Panc1 (cell line): Measurements from ENCODE around the gene ULBP3. TPM values are rescaled to one million over a fixed set of nuclear protein-coding genes. Genes with fewer than 3 reads are reported as not detected.

Source experiments
- ATAC-seq: fragments of 200-7000 bp; cut with Tn5 transposase; 2 replicates; pipeline ENCODE4 v1.9.1; 2020; ENCODE audit warnings: mild to moderate bottlenecking, moderate library complexity
- BruUV-seq: library from RNA; stranded (reverse); fragments of 400-500 nt; replicated peaks from 2 replicates; lab custom pipeline; 2021; lab: Mats Ljungman, UMichigan
- CTCF ChIA-PET: fragments of 300-600 bp; sonication (Branson Sonifier 250); formaldehyde crosslinking; loops from one replicate; lab custom pipeline; 2022; ENCODE audit warnings: antibody characterized with exemption; lab: Charles Lee
- POLR2A ChIA-PET: fragments of 300-600 bp; sonication (Branson Sonifier 250); formaldehyde crosslinking; loops from one replicate; lab custom pipeline; 2022; ENCODE audit warnings: antibody characterized with exemption; lab: Charles Lee
- DNase-seq: peaks from one replicate; pipeline ENCODE4 v3.0.0-alpha.2; 2010; ENCODE audit warnings: low read depth, low spot score
- H3K27ac ChIP-seq: 2 replicates; pipeline ENCODE4 v1.5.1; 2011; ENCODE audit warnings: mild to moderate bottlenecking, low read length, inconsistent platforms
- H3K27me3 ChIP-seq: fragments of 200-500 bp; sonication (Bioruptor generic); 2 replicates; pipeline ENCODE4 v1.6.0; 2014; ENCODE audit warnings: low read length, inconsistent platforms; ENCODE audit not compliant: control insufficient read depth, insufficient read depth
- H3K36me3 ChIP-seq: fragments of 200-500 bp; sonication (Bioruptor generic); 2 replicates; pipeline ENCODE4 v1.5.1; 2014; ENCODE audit warnings: inconsistent platforms, mild to moderate bottlenecking, low read length, moderate library complexity; ENCODE audit not compliant: control insufficient read depth, insufficient read depth
- H3K4me1 ChIP-seq: 2 replicates; pipeline ENCODE4 v1.5.1; 2011; ENCODE audit warnings: inconsistent platforms, mild to moderate bottlenecking, low read length, moderate library complexity; ENCODE audit not compliant: control insufficient read depth, insufficient read depth
- H3K4me3 ChIP-seq, 2 experiments: 2 replicates each; pipeline ENCODE4 v1.5.1; 2011 to 2012; ENCODE audit warnings: low read depth in 2 of 2, low read length in 2 of 2, mild to moderate bottlenecking in 2 of 2, inconsistent platforms in 1 of 2, moderate library complexity in 1 of 2
- H3K9me3 ChIP-seq: fragments of 200-500 bp; sonication (Bioruptor generic); 2 replicates; pipeline ENCODE4 v1.5.1; 2014; ENCODE audit warnings: low read depth, mild to moderate bottlenecking, inconsistent platforms, low read length, moderate library complexity; ENCODE audit not compliant: control insufficient read depth, insufficient read depth
- CTCF ChIP-seq: fragments of 450-650 bp; IDR thresholded peaks from 2 replicates; pipeline ENCODE4 v1.5.1; 2017; ENCODE audit warnings: mild to moderate bottlenecking
- POLR2AphosphoS5 ChIP-seq: IDR thresholded peaks from 2 replicates; pipeline ENCODE4 v1.6.1; 2012; ENCODE audit warnings: mild to moderate bottlenecking, low read depth, low read length, moderate library complexity
- REST ChIP-seq, 2 experiments: IDR thresholded peaks; 2 replicates each; pipeline ENCODE4 v1.6.1; 2011 to 2012; ENCODE audit warnings: low read depth in 2 of 2, control low read depth in 1 of 2, low read length in 1 of 2, mild to moderate bottlenecking in 1 of 2, moderate library complexity in 1 of 2; ENCODE audit not compliant: insufficient read depth in 1 of 2
- SIN3A ChIP-seq: IDR thresholded peaks from 2 replicates; pipeline ENCODE4 v1.6.1; 2012; ENCODE audit warnings: low read depth, mild to moderate bottlenecking, low read length, moderate library complexity, borderline replicate concordance; ENCODE audit not compliant: insufficient read depth
- TCF7L2 ChIP-seq: IDR thresholded peaks from 2 replicates; pipeline ENCODE4 v1.6.1; 2011; ENCODE audit warnings: mild to moderate bottlenecking, low read depth, low read length, inconsistent platforms
- in situ Hi-C: cut with HindIII; loops from 2 replicates; pipeline ENCODE4 v1.10.0; 2016; ENCODE audit warnings: low sequenced_read_pairs, low pct_unique_long_range_greater_than_20kb
- intact Hi-C: fragments of 100-400 bp; cut with micrococcal nuclease; formaldehyde crosslinking; loops from one replicate; pipeline ENCODE4 v1.10.0; 2022; ENCODE audit not compliant: unreplicated experiment
- total RNA-seq: library from RNA; stranded (reverse); gene quantifications from one replicate; pipeline ENCODE4 v1.2.1, GENCODE V29; 2021; ENCODE audit not compliant: unreplicated experiment

The ULBP3 gene
- total RNA-seq, 1 experiment from 2014 or later = 2.4 TPM

GRCh38 chr6:150027806-150028565 lies 40.9 kb downstream of the ULBP3 start:
- CTCF ChIA-PET = no interaction called here
- H3K4me1 ChIP-seq = peaks cover 8% of the 10 kb centered on the region; the same call in 1 of the 2 replicates
- ATAC-seq (no peak), DNase-seq (no peak)
- H3K27me3 ChIP-seq = peaks cover 5% of the 10 kb centered on the region; the same call in 1 of the 2 replicates
- no peak for TF ChIP-seq POLR2AphosphoS5
- TF ChIP-seq TCF7L2 = no peak
- no peak for TF ChIP-seq CTCF
- no peak for TF ChIP-seq REST (IDR thresholded peaks at IDR 0.05; ENCODE audit: insufficient read depth in 1 of 2, low read depth in 2 of 2, low read length in 1 of 2)
- no peak for TF ChIP-seq SIN3A
- in situ Hi-C loops (no loop called here), intact Hi-C loops (no loop called here)
- POLR2A ChIA-PET = no interaction called here
- no TSS peak for BruUV-seq
- no peaks in the 10 kb centered on the region for H3K36me3 ChIP-seq
- H3K4me3 ChIP-seq = no peak overlapping the region
- H3K27ac ChIP-seq = no peak overlapping the region
- H3K9me3 ChIP-seq = no peaks in the 10 kb centered on the region

GRCh38 chr6:150026976-150027805 lies 41.7 kb downstream of the ULBP3 start:
- no TSS peak for BruUV-seq
- CTCF ChIA-PET = no interaction called here
- Histone ChIP-seq H3K4me3 (no peak overlapping the region), H3K27ac (no peak overlapping the region), H3K4me1 (peaks cover 8% of the 10 kb centered on the region; the same call in 1 of the 2 replicates), H3K27me3 (peaks cover 2% of the 10 kb centered on the region; the same call in 1 of the 2 replicates), H3K36me3 (no peaks in the 10 kb centered on the region), H3K9me3 (no peaks in the 10 kb centered on the region)
- in situ Hi-C loops = no loop called here
- TF ChIP-seq CTCF (no peak), REST (IDR thresholded peaks at IDR 0.05; ENCODE audit: insufficient read depth in 1 of 2, low read depth in 2 of 2, low read length in 1 of 2) (no peak), POLR2AphosphoS5 (no peak), TCF7L2 (no peak), SIN3A (no peak)
- ATAC-seq (no peak), DNase-seq (no peak)
- POLR2A ChIA-PET = no interaction called here
- intact Hi-C loops = no loop called here
